Measurements from ENCODE around the gene KCTD21.

The KCTD21 gene

GRCh38 chr11:78192911-78193351 is 4.5 kb upstream of the KCTD21 start:
- DNase-seq = no peak
- Histone ChIP-seq H3K9me3 (replicated peaks; ENCODE audit: insufficient read depth, low read length) (no peaks in the 10 kb centered on the region), H3K79me2 (ENCODE audit: low read length) (0 out of 2 replicates have a peak, but pooled peaks cover 5% of the 10 kb centered on the region)

DNA sequence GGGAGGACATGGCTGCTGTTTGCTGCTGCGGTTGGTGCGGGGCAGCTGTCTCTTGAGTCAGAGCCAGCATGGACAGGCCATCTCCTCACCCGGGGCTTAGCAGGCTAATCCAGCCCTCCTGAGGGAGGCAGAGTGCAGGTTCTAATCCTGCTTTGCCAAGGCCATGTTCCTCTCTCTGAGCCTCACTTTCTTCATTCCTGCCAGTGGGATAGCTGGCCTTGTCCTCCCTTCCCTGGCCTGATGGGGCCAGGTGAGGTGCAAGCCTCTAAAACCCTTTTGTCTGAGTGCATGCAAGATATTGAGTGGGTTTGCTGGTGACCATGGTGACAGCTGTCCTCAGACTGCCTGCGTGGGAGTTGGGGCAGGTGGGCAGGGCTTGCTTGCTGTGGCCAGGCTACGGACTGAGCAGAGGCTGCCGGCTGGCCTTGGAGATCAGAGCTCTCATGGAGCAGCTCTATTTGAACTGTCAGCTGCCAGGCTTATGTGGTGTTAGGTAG is 3.8 kb upstream of the KCTD21 start:
- no peak overlapping the region for H2AFZ ChIP-seq (ENCODE audit: low read length)
- no peaks in the 10 kb centered on the region for H3K9me2 ChIP-seq (replicated peaks; ENCODE audit: insufficient read depth, low read length)
- no peaks in the 10 kb centered on the region for H3F3A ChIP-seq (ENCODE audit: insufficient read depth, low read length)
- no peak overlapping the region for H3K9ac ChIP-seq (ENCODE audit: low read length)
- H4K20me1 ChIP-seq (ENCODE audit: insufficient read depth, low read length) = no peaks in the 10 kb centered on the region
- H3K27me3 ChIP-seq (replicated peaks; ENCODE audit: insufficient read depth, low read length) = no peaks in the 10 kb centered on the region
- no peaks in the 10 kb centered on the region for H3K9me3 ChIP-seq (replicated peaks; ENCODE audit: insufficient read depth, low read length)
- no peak overlapping the region for H3K4me2 ChIP-seq (ENCODE audit: low read depth, low read length)
- H3K36me3 ChIP-seq (replicated peaks; ENCODE audit: insufficient read depth, low read length) = no peaks in the 10 kb centered on the region
- TF ChIP-seq, protein P1, sequence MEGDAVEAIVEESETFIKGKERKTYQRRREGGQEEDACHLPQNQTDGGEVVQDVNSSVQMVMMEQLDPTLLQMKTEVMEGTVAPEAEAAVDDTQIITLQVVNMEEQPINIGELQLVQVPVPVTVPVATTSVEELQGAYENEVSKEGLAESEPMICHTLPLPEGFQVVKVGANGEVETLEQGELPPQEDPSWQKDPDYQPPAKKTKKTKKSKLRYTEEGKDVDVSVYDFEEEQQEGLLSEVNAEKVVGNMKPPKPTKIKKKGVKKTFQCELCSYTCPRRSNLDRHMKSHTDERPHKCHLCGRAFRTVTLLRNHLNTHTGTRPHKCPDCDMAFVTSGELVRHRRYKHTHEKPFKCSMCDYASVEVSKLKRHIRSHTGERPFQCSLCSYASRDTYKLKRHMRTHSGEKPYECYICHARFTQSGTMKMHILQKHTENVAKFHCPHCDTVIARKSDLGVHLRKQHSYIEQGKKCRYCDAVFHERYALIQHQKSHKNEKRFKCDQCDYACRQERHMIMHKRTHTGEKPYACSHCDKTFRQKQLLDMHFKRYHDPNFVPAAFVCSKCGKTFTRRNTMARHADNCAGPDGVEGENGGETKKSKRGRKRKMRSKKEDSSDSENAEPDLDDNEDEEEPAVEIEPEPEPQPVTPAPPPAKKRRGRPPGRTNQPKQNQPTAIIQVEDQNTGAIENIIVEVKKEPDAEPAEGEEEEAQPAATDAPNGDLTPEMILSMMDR (IDR thresholded peaks at IDR 0.05; ENCODE audit: low read length) = no peak
- TF ChIP-seq EZH2phosphoT487 (IDR thresholded peaks at IDR 0.05; ENCODE audit: low read length) = no peak
- TF ChIP-seq EZH2 (optimal IDR thresholded peaks at IDR 0.05; ENCODE audit: low read depth, low read length) = no peak
- peaks cover 13% of the 10 kb centered on the region; the same call in 1 of the 2 replicates for H3K4me1 ChIP-seq (ENCODE audit: low read length)
- no peak overlapping the region for H3K4me3 ChIP-seq (ENCODE audit: low read length)
- DNase-seq = no peak
- H3K27ac ChIP-seq (ENCODE audit: low read length) = no peak overlapping the region
- H3K79me2 ChIP-seq (ENCODE audit: low read length) = 0 out of 2 replicates have a peak, but pooled peaks cover 5% of the 10 kb centered on the region

More at GRCh38 chr11:78192911-78193351, 4.5 kb upstream of the KCTD21 start:
- Histone ChIP-seq H3K9ac (ENCODE audit: low read length) (no peak overlapping the region), H3K27ac (ENCODE audit: low read length) (no peak overlapping the region), H3K9me2 (replicated peaks; ENCODE audit: insufficient read depth, low read length) (no peaks in the 10 kb centered on the region), H3K4me2 (ENCODE audit: low read depth, low read length) (no peak overlapping the region), H3K36me3 (replicated peaks; ENCODE audit: insufficient read depth, low read length) (no peaks in the 10 kb centered on the region), H3K4me3 (ENCODE audit: low read length) (no peak overlapping the region), H3F3A (ENCODE audit: insufficient read depth, low read length) (no peaks in the 10 kb centered on the region), H3K4me1 (ENCODE audit: low read length) (0 out of 2 replicates have a peak, but pooled peaks cover 10% of the 10 kb centered on the region), H2AFZ (ENCODE audit: low read length) (no peak overlapping the region), H3K27me3 (replicated peaks; ENCODE audit: insufficient read depth, low read length) (no peaks in the 10 kb centered on the region), H4K20me1 (ENCODE audit: insufficient read depth, low read length) (no peaks in the 10 kb centered on the region)
- TF ChIP-seq EZH2phosphoT487 (IDR thresholded peaks at IDR 0.05; ENCODE audit: low read length) (no peak), EZH2 (optimal IDR thresholded peaks at IDR 0.05; ENCODE audit: low read depth, low read length) (no peak)
- TF ChIP-seq, protein P1 (IDR thresholded peaks at IDR 0.05; ENCODE audit: low read length) = no peak

DNA sequence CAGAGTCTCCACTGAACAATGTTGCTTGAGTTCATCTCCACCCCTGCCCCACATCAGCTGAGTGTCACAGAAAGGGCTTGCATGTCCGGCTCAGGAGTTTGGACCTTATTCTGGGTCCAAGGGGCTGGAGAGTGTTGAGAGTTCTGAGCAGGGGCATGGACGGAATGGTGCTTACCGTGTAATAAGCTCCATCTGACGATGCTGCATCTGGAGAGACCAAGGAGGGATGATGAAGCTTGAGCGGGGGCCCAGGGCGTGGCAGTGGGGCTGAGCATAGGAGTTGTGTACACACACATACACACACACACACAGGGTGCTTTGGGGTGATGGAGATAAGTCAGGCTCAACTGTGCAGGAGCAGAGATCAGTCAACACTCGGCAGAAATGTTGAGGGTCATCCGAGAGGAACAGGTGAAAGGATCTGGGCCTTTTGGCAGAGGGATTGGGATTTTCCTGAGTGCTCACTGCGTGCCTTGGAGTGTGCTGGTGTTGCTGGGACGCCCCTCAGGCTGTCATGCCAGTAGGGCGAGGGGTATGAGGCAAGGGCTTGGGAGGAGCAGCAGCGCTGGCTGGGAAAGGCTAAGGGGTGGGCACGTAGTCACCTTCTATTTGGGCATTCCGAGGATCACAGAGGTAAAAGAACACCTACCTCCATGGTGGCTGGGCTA is 2.6 kb upstream of the KCTD21 start:
- H3K4me3 ChIP-seq (ENCODE audit: low read length) = no peak overlapping the region
- H3K4me1 ChIP-seq (ENCODE audit: low read length) = peaks cover 15% of the 10 kb centered on the region; the same call in 1 of the 2 replicates
- no peaks in the 10 kb centered on the region for H3K9me3 ChIP-seq (replicated peaks; ENCODE audit: insufficient read depth, low read length)
- no peaks in the 10 kb centered on the region for H3K9me2 ChIP-seq (replicated peaks; ENCODE audit: insufficient read depth, low read length)
- no peak overlapping the region for H3K4me2 ChIP-seq (ENCODE audit: low read depth, low read length)
- no peak overlapping the region for H2AFZ ChIP-seq (ENCODE audit: low read length)
- H4K20me1 ChIP-seq (ENCODE audit: insufficient read depth, low read length) = no peaks in the 10 kb centered on the region
- no peak overlapping the region for H3K27ac ChIP-seq (ENCODE audit: low read length)
- no peaks in the 10 kb centered on the region for H3K36me3 ChIP-seq (replicated peaks; ENCODE audit: insufficient read depth, low read length)
- H3F3A ChIP-seq (ENCODE audit: insufficient read depth, low read length) = no peaks in the 10 kb centered on the region
- no peaks in the 10 kb centered on the region for H3K27me3 ChIP-seq (replicated peaks; ENCODE audit: insufficient read depth, low read length)
- TF ChIP-seq, protein P1 (IDR thresholded peaks at IDR 0.05; ENCODE audit: low read length) = no peak
- TF ChIP-seq EZH2 (optimal IDR thresholded peaks at IDR 0.05; ENCODE audit: low read depth, low read length) (no peak), EZH2phosphoT487 (IDR thresholded peaks at IDR 0.05; ENCODE audit: low read length) (no peak)
- no peak overlapping the region for H3K9ac ChIP-seq (ENCODE audit: low read length)
- DNase-seq = no peak
- 0 out of 2 replicates have a peak, but pooled peaks cover 5% of the 10 kb centered on the region for H3K79me2 ChIP-seq (ENCODE audit: low read length)
